ENCODE measurements around the gene NRIP1. TPM values are rescaled to one million over a fixed set of nuclear protein-coding genes. Genes with fewer than 3 reads are reported as not detected.
A peak's percentile ranks its signal among the peaks of the same experiment; 100 is the strongest.

Gene NRIP1
- total and polyA plus RNA-seq, 8 donors: 22.6 to 30.5 (median 27.6) TPM

GRCh38 chr21:14952916-14953315 lies 111.9 kb downstream of the NRIP1 start:
- ATAC-seq (no peak), DNase-seq (no peak)
- no peak overlapping the region for H3K27ac ChIP-seq
- no peaks in the 10 kb centered on the region for H3K9me3 ChIP-seq
- H3K4me3 ChIP-seq: no peak overlapping the region
- H3K36me3 ChIP-seq: no peaks in the 10 kb centered on the region
- H3K4me1 ChIP-seq: no peaks in the 10 kb centered on the region
- TF ChIP-seq, protein P1, sequence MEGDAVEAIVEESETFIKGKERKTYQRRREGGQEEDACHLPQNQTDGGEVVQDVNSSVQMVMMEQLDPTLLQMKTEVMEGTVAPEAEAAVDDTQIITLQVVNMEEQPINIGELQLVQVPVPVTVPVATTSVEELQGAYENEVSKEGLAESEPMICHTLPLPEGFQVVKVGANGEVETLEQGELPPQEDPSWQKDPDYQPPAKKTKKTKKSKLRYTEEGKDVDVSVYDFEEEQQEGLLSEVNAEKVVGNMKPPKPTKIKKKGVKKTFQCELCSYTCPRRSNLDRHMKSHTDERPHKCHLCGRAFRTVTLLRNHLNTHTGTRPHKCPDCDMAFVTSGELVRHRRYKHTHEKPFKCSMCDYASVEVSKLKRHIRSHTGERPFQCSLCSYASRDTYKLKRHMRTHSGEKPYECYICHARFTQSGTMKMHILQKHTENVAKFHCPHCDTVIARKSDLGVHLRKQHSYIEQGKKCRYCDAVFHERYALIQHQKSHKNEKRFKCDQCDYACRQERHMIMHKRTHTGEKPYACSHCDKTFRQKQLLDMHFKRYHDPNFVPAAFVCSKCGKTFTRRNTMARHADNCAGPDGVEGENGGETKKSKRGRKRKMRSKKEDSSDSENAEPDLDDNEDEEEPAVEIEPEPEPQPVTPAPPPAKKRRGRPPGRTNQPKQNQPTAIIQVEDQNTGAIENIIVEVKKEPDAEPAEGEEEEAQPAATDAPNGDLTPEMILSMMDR (IDR thresholded peaks at IDR 0.05): no peak
- intact Hi-C loops (cut with DNase I): no loop called here
- H3K27me3 ChIP-seq: no peaks in the 10 kb centered on the region

DNA sequence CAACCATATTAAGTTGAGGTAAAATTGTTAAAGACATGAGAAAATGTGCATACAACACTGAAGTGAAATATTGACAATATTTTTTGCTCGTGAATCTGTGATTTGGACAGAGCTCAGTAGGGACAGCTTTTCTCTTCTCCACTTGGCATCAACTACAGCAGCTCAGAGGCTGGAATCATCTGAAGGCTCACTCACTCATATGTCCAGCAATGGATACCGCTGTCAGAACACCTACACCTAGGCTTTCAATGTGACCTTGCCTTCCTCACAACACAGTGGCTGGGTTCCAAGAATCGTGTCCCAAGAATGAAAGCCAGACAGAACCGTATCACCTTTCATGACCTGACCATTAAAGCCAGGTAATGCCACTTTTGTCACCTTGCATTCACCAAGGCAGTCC lies 115.2 kb downstream of the NRIP1 start:
- intact Hi-C loops (cut with DNase I): no loop called here
- no peaks in the 10 kb centered on the region for H3K27me3 ChIP-seq

DNA sequence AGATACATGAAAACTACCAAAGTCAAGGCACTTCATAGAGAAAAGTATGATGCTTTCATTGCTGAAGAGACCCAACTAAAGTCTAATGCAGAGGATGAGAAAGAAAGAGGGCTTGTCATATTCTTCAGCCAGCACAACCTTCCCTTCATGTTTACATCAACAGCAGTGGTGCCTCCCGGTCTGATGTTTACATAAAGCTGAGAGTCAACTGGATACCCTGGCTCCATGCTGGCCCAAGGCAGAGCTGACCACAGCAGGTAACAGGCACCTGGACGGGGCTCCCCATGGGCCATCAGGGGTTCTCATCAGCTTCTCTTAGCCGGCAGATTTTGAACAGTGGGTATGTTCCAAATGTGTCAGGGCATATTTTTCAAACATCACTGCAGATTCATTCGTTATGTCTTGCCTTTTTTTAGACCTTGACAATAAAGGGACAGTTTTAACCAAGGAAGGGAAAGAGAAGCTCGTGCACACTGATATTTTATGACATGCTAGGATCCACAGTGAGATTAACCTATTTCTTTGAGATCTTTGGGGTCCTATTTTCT lies 117.1 kb downstream of the NRIP1 start:
- Histone ChIP-seq H3K27me3 (no peaks in the 10 kb centered on the region), H3K4me1 (no peaks in the 10 kb centered on the region), H3K9me3 (no peaks in the 10 kb centered on the region), H3K36me3 (no peaks in the 10 kb centered on the region), H3K27ac (no peak overlapping the region), H3K4me3 (no peak overlapping the region)
- intact Hi-C loops (cut with DNase I): no loop called here
- no peak for ATAC-seq
- DNase-seq: no peak
- TF ChIP-seq, protein P1 (IDR thresholded peaks at IDR 0.05): no peak

More for the DNA sequence above, 115.2 kb downstream of the NRIP1 start:
- no peak overlapping the region for H3K4me3 ChIP-seq
- TF ChIP-seq, protein P1 (IDR thresholded peaks at IDR 0.05): no peak
- ATAC-seq: no peak
- no peaks in the 10 kb centered on the region for H3K9me3 ChIP-seq
- no peaks in the 10 kb centered on the region for H3K36me3 ChIP-seq
- H3K4me1 ChIP-seq: no peaks in the 10 kb centered on the region
- no peak for DNase-seq
- H3K27ac ChIP-seq: no peak overlapping the region

DNA sequence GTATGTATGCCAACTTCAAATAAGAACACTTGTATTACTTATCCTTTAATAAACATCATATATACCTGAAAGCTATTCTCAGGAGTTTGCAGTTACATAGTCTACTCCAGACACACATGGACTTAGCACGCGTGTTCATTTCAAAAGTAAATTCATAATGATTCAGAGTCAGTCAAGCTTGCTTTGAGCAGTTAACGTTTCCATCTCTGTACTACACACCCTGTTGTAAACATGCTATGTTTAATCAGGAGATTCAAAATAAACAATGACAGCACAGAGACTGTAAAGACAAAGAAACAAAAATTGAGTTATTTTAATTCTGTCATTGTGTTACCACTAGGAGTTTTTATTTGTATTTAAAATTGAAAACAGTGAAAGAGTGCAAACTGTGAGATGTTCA lies 119.6 kb downstream of the NRIP1 start:
- ATAC-seq: no peak
- Histone ChIP-seq H3K9me3 (no peaks in the 10 kb centered on the region), H3K36me3 (no peaks in the 10 kb centered on the region), H3K27ac (no peak overlapping the region), H3K4me3 (no peak overlapping the region), H3K27me3 (no peaks in the 10 kb centered on the region), H3K4me1 (no peaks in the 10 kb centered on the region)
- no peak for DNase-seq
- intact Hi-C loops (cut with DNase I): no loop called here
- TF ChIP-seq, protein P1 (IDR thresholded peaks at IDR 0.05): no peak

DNA sequence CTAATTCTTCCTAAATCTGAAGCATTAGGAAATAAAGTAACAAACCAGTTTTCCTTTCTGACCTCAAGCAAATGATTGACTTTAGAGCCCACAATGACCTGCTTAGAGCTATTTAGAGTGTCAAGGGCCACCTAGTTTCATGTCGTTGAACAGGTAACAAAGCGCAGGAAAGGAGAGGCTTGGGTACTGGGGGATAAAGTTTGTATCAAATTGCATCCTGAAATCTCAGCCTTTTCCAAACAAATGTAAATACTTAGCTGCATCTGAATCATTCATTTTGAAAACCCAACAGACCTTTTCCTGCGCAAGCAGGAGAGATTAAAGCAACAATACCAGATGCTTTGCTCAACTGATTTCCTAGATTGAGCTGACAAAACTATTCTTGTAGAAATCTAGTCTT lies 121.2 kb downstream of the NRIP1 start:
- Histone ChIP-seq H3K4me3 (no peak overlapping the region), H3K9me3 (peaks cover 0 to 4% of the 10 kb centered on the region in 2 donors), H3K36me3 (no peaks in the 10 kb centered on the region), H3K4me1 (no peaks in the 10 kb centered on the region), H3K27ac (no peak overlapping the region), H3K27me3 (no peaks in the 10 kb centered on the region)
- ATAC-seq (peak; percentile 38), DNase-seq (peak in 1 of 4 donors; percentile 21)
- intact Hi-C loops (cut with DNase I): no loop called here
- TF ChIP-seq, protein P1 (IDR thresholded peaks at IDR 0.05): no peak
